Measurements from ENCODE around the gene VPS50.

DNA sequence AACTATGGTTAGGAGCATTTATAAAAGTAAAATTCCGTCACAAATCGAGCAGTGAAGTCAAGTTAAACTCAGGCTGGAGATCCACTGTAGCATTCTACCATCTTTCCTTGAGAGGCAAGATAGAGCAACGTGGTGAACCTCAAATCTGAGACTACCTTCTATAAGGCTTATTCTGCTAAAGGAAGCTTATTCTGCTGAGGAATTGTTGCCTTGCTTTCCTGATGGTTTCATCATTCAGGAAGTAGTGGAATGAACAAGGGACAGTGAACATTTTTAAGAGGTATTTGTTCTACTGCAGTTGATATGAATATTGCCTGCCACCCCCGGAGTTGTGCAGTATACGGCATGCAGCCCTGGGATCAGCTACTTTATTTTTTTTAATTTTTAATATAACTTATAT, 170.8 kb downstream of the VPS50 start:
- TF ChIP-seq POLR2A (IDR thresholded peaks at IDR 0.05) (no peak), POLR2AphosphoS5 (IDR thresholded peaks at IDR 0.05) (no peak)

Measured in stomach (tissue), 4 donors.